DMS153 treated with DMSO at 0.1 percent for 48 hours (cell line): ENCODE measurements around the gene BCO2.
"Not testable (repeated sequence)": the region's sequence is repeated elsewhere in the genome, so short reads cannot be mapped to it uniquely, and the experiment has no call there.

Experiments
- DNase-seq: peaks from one replicate; lab custom pipeline; 2025; ENCODE audit not compliant: unreplicated experiment; lab: John Stamatoyannopoulos, UW

The BCO2 gene

GRCh38 chr11:112166562-112166961, 8.8 kb upstream of the BCO2 start:
- no peak for DNase-seq

DNA sequence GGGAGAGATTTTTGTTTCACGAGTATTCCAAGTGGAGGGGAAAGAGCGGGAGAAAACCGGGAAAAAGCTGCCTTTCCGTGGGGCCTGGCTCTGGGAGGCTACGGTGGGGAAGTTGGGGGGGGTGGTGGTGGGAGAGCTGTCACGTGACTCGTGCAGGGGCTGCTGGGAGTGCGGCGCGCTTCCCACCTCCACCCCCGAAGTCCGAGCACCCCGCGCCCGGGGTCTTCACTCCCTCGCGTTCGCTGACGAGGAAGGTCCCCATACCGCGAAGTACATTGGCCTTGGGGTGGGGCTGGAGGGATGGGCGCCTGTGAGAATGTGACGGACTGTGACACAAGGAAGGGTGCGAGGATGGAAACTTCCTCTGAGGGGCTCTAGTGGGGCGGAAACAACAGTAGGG, 8.2 kb upstream of the BCO2 start, which contains the start of gene TEX12:
Gene TEX12 (plus strand): TSS at position 228 of the 400 bp plus-strand sequence. CDS start 1,897 bp downstream, outside the sequence.
- no peak for DNase-seq

DNA sequence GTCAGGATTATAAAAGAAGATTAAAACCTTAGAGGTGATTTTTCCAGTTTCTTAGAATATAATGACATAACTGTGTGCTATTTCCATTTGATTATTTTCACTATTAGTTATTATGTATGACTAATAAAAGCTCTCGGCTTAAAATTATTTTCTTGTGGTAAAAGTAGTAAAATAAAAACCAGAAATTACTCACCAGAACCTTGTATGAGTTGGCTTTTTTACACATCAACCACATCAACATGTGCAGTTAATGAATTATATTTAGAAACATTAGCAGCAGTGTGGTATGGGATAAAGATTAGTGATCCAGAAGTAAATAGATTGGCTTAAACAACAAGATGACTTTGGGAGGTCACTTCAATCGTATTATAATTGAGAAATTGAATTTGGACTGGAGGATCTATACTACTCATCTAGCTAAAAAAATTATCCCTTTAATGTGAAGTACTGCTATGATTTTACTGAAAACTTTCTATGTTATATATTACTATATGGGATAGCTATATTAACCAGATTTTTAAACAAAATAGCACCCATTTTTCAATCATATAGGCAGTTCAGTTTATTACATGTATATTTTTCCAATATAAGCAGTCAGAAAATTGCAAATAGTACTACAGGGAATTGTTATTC, 2.8 kb upstream of the BCO2 start:
- DNase-seq: no peak

DNA sequence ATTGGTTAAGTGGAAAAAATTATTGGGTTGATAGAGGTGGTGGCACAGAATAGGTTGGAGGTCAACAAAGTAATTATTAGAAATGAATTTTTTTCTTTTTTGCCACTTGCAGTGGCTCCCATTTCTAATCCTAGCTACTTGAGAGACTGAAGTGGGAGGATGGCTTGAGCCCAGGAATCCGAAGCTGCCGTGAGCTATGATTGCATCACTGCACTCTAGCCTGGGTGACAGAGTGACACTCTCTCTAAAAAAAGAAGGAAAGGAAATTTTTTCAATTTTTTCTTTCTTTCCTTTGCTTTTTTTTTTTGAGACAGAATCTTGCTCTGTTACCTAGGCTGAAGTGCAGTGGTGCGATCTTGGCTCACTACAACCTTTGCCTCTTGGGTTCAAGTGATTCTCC, 2.2 kb upstream of the BCO2 start:
- DNase-seq: no peak

DNA sequence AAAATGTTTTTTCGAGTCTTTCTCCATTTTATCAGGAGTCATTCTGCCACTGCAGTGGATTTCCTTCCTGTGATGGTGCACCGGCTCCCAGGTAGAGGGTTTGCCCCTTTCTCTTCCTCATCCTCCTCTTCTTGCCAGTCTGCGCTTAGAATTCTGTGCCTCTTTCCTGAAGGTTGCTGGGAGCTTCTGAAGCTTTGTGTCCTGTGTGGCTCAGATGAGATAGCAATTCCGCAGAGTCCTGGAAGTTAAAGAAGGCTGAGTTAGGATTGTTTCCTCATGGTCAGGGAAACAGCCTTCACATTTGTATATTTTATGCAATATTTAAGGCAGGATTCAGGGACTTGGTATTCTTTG, 264 bp downstream of the BCO2 start:
- DNase-seq: no peak

GRCh38 chr11:112176077-112176476, 765 bp downstream of the BCO2 start:
- no peak for DNase-seq

- DNase-seq: no peak
Measured at GRCh38 chr11:112177589-112177988, 2.3 kb downstream of the BCO2 start.

DNA sequence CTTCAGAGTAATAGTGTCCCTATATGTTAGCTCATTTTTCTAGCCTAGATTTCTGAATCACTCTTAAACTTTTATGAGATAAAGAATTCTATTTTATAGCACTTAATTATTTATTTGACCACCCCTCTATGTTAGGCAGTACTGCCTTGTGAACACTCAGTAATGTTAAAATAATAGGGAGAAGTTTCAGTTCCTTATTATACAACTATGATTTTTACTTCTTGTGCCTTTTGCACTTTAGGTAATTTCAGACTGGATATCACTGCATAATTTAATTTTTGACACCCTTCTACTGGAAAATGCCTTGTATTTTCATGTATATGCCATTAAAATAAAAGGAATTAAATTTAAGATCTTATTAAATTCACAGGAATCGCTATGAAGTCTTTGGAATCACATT, 3.1 kb downstream of the BCO2 start:
- no peak for DNase-seq

DNA sequence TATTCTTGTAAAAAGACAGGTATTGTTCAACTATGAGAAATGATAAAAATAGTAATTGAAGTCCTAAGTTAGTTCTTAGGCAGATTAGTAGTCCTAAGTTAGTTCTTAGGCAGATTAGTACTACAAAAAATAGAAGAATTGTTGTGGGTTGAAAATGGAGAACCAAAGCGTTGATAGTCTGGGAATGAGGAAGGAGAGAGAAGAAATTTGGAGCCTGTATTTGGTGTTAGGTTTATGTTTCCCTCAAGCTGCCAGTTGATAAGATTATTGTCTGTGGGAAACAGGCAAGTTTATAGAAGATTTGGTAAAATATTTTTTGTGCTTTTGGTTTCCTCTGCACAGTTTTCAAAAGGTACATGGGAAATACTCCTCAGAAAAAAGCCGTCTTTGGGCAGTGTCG, 3.6 kb downstream of the BCO2 start:
- no peak for DNase-seq

DNA sequence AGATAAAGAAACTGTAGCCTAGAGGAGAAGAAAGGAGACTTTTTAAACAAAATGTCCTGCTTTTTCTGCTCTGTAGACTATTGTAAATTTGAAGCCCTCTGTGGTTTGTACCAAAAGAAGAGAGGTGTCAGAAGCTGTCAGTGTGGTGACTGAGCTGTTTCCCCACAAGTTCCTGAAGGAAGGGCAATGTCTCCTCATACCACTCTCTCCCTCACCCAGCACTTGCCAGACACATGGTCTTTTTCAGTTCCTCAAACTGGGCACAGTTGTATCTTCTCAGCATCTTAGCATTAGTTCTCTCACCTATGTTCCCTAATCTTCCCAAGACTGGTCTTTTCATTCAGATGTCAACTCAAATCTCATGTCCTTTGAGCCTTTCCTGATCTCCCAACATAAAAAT, 4.3 kb downstream of the BCO2 start:
- no peak for DNase-seq

- DNase-seq: no peak
Measured at GRCh38 chr11:112182867-112183266, 7.6 kb downstream of the BCO2 start.

DNA sequence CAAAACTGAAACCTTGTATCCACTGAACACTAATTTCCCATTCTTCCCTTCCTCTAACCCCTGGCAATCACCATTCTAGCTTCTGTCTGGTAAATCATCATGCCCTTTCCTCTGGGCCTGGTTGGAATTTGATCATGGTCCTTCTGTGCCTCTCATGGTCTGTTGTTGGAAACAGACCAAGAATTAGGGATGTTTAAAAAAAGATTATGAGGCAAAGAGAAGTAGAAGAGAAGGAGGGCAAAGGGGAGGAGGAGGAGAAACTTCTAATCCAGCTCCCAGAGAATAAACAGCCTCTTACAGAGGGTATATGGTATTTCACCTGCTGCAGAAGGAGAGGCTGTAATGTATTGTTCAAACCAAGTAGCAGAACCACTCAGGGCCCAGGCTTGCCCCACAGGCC, 10.6 kb downstream of the BCO2 start:
- no peak for DNase-seq

- no peak for DNase-seq
Measured at GRCh38 chr11:112186304-112186703, 11.0 kb downstream of the BCO2 start.

- DNase-seq: not testable (repeated sequence)
Measured at GRCh38 chr11:112195113-112195512, 19.8 kb downstream of the BCO2 start.

DNA sequence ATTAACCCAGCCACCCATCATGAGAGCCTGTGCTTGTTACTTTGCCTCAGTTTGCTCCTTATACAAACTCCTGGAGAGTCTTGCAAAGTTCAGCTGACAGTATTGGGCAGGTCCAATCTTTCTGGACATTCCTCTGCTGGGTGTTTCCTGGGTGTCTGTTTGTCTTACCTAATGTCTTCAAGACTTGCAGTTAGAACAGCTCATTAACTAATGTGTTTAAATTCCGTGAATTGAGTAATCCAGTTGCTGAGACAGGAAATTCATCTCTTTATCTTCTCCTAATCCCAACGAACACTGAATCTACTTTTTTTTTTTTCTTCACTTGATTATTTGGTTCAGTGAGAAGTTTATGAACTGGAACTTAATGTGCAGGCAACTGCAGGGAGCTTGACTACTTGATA, 20.6 kb downstream of the BCO2 start:
- DNase-seq: no peak

- DNase-seq: no peak
Measured at GRCh38 chr11:112196519-112197087, 21.3 kb downstream of the BCO2 start.

DNA sequence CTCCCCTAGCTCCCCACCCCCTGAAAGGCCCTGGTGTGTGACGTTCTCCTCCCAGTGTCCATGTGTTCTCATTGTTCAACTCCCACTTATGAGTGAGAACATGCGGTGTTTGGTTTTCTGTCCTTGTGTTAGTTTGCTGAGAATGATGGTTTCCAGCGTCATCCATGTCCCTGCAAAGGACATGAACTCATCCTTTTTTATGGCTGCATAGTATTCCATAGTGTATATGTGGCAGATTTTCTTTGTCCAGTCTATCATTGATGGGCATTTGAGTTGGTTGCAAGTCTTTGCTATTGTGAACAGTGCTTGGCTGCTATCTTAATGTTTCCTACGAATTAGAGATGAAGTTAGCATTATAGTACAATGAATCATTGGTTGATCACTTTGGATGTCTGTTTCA, 23.8 kb downstream of the BCO2 start:
- not testable (repeated sequence) for DNase-seq

DNA sequence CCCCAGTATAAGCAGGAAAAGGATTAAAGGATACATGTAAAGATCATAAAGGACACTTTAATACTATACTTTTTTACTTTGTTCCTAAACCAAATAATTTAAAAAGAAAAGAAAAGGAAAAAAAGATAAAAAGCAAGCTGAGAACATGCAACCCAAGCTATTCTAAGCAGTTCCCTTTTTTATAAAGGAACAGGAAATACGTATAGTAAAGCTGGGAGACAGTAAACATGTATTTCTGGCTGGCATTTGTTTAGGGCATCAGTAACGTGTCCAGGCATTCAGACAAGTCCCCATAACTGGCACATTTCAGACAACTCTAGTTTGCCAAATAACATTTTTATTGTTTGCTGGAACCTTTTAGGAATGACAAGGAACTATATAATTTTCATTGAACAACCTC, 24.9 kb downstream of the BCO2 start:
- DNase-seq: no peak

GRCh38 chr11:112206071-112206470, 30.8 kb downstream of the BCO2 start:
- DNase-seq: no peak

- DNase-seq: no peak
Measured at GRCh38 chr11:112210890-112211289, 35.6 kb downstream of the BCO2 start.

DNA sequence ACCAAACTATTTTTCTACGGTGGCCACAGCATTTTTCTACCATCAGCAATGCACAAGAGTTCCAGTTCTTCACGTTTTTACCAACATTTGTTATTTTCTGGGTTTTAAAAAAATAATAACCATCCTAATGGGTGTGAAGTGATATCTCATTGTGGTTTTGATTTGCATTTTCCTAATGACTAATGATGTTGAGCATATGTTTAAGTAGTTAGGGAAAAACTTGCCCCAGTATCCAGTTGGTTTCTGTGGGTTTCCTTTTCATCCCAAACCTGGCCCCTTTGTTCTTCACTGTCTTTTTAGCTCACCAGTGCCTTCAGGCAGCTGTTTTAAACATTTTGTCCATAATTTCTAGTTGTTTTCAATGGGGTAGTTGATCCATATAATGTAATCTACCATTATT, 36.2 kb downstream of the BCO2 start:
- no peak for DNase-seq

- no peak for DNase-seq
Measured at GRCh38 chr11:112212290-112212689, 37.0 kb downstream of the BCO2 start.

GRCh38 chr11:112212710-112213109, 37.4 kb downstream of the BCO2 start:
- DNase-seq: no peak
